ENCODE measurements around the gene SPEG.

DNA sequence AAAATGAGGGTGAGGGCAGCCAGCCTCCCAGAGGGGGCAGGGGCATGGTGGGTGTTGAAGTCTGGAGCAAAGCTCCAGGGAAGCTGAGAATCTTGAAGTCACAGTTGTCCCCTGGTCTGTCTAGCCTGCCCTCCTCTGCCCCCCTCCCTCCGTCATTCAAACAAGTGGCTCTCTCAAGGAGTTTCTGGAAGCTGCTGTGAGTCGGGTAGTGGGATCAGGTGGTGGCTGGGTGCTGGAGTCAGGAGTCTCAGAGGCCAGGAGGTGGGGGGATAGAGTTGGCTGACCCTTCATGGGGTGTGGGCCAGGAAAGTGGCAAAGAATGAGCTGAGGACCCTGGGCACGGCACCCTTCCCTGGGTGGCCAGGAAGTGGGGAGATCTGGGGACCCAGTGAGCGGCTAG, 79.1 kb downstream of the SPEG start:
- TF ChIP-seq, protein P1, sequence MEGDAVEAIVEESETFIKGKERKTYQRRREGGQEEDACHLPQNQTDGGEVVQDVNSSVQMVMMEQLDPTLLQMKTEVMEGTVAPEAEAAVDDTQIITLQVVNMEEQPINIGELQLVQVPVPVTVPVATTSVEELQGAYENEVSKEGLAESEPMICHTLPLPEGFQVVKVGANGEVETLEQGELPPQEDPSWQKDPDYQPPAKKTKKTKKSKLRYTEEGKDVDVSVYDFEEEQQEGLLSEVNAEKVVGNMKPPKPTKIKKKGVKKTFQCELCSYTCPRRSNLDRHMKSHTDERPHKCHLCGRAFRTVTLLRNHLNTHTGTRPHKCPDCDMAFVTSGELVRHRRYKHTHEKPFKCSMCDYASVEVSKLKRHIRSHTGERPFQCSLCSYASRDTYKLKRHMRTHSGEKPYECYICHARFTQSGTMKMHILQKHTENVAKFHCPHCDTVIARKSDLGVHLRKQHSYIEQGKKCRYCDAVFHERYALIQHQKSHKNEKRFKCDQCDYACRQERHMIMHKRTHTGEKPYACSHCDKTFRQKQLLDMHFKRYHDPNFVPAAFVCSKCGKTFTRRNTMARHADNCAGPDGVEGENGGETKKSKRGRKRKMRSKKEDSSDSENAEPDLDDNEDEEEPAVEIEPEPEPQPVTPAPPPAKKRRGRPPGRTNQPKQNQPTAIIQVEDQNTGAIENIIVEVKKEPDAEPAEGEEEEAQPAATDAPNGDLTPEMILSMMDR (IDR thresholded peaks at IDR 0.05) = no peak
- no peak for TF ChIP-seq ZNF423 (CRISPR knock-in tag; IDR thresholded peaks at IDR 0.05)
- no peak for TF ChIP-seq IRF2 (CRISPR knock-in tag; IDR thresholded peaks at IDR 0.05; ENCODE audit: borderline replicate concordance, low read depth)
- TF ChIP-seq, protein P2, sequence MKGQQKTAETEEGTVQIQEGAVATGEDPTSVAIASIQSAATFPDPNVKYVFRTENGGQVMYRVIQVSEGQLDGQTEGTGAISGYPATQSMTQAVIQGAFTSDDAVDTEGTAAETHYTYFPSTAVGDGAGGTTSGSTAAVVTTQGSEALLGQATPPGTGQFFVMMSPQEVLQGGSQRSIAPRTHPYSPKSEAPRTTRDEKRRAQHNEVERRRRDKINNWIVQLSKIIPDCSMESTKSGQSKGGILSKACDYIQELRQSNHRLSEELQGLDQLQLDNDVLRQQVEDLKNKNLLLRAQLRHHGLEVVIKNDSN (CRISPR knock-in tag; IDR thresholded peaks at IDR 0.05) = no peak
- TF ChIP-seq JAZF1 (CRISPR knock-in tag; IDR thresholded peaks at IDR 0.05) = no peak
- no peak for TF ChIP-seq CREM (CRISPR knock-in tag; IDR thresholded peaks at IDR 0.05)
- TF ChIP-seq CREB1 (CRISPR knock-in tag; IDR thresholded peaks at IDR 0.05) = no peak
- no peak for TF ChIP-seq RORB (CRISPR knock-in tag; IDR thresholded peaks at IDR 0.05)
- TF ChIP-seq, protein P3, sequence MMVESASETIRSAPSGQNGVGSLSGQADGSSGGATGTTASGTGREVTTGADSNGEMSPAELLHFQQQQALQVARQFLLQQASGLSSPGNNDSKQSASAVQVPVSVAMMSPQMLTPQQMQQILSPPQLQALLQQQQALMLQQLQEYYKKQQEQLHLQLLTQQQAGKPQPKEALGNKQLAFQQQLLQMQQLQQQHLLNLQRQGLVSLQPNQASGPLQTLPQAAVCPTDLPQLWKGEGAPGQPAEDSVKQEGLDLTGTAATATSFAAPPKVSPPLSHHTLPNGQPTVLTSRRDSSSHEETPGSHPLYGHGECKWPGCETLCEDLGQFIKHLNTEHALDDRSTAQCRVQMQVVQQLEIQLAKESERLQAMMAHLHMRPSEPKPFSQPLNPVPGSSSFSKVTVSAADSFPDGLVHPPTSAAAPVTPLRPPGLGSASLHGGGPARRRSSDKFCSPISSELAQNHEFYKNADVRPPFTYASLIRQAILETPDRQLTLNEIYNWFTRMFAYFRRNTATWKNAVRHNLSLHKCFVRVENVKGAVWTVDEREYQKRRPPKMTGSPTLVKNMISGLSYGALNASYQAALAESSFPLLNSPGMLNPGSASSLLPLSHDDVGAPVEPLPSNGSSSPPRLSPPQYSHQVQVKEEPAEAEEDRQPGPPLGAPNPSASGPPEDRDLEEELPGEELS (CRISPR knock-in tag; IDR thresholded peaks at IDR 0.05) = no peak
- no peak for TF ChIP-seq FOXP1 (CRISPR knock-in tag; IDR thresholded peaks at IDR 0.05; ENCODE audit: borderline replicate concordance)
- TF ChIP-seq, protein P4, sequence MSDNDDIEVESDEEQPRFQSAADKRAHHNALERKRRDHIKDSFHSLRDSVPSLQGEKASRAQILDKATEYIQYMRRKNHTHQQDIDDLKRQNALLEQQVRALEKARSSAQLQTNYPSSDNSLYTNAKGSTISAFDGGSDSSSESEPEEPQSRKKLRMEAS (CRISPR knock-in tag; IDR thresholded peaks at IDR 0.05) = no peak
